ENCODE measurements around the gene FOXP3. TPM values are rescaled to one million over a fixed set of nuclear protein-coding genes. Genes with fewer than 3 reads are reported as not detected.

The FOXP3 gene
- total and polyA plus RNA-seq, 2 donors (not counting 1 experiment from before 2014, with no cell fraction given): under 0.01 TPM; not detected in 1

DNA sequence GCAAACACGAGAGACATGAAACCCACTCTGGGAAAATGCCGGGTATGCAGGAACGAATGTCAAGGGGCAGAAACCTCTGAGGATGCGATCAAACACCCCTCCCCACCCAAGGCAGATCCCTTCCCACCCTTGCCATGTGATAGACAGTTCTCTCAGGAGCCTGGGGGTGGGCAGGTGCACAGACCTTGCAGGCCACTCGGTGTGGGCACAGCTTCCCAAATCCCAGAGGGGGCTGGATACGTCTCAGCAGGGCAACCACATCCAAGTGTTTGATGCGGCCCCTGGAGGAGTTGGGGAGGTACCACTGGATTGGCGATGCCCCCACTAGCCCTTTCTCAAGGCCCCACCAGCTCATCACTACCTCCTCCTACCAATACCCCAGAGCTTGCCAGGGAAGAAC, 54.1 kb downstream of the FOXP3 start:
- Histone ChIP-seq H3K9ac (ENCODE audit: insufficient read depth, low read length) (no peak overlapping the region), H2AFZ (ENCODE audit: low read length) (no peak overlapping the region), H3K4me2 (ENCODE audit: extremely low read depth, insufficient read depth, low read length) (no peak overlapping the region), H3K4me1 (ENCODE audit: control insufficient read depth, extremely low read depth, insufficient read depth, low read length) (no peaks in the 10 kb centered on the region), H3K4me3 (replicated peaks in 1 of 4; ENCODE audit: control extremely low read depth in 1 of 4, insufficient read depth in 1 of 4, low read depth in 3 of 4, low read length in 4 of 4) (no peak overlapping the region), H3K27me3 (ENCODE audit: control insufficient read depth, insufficient read depth, low read length) (no peaks in the 10 kb centered on the region), H3K9me3 (ENCODE audit: control insufficient read depth, insufficient read depth, low read depth, low read length) (no peaks in the 10 kb centered on the region), H3K79me2 (ENCODE audit: control insufficient read depth, insufficient read depth, low read length) (no peaks in the 10 kb centered on the region), H3K27ac (ENCODE audit: insufficient read depth, low read length) (no peak overlapping the region), H4K20me1 (ENCODE audit: control insufficient read depth, extremely low read depth, insufficient read depth, low read length) (no peaks in the 10 kb centered on the region), H3K36me3 (ENCODE audit: control insufficient read depth, insufficient read depth, low read length) (no peaks in the 10 kb centered on the region)
- TF ChIP-seq EZH2 (IDR thresholded peaks at IDR 0.05; ENCODE audit: low read length, missing control alignments) (no peak), CTCF (conservative IDR thresholded peaks at IDR 0.05 in 1 of 2, IDR thresholded peaks at IDR 0.05 in 1 of 2; ENCODE audit: low read depth in 1 of 2, low read length in 2 of 2) (no peak)
- DNase-seq (ENCODE audit: low read depth in 2 of 2): no peak

GRCh38 chrX:49209434-49210251, 54.9 kb downstream of the FOXP3 start:
- no peak overlapping the region for H3K27ac ChIP-seq (ENCODE audit: insufficient read depth, low read length)
- no peak for DNase-seq (ENCODE audit: low read depth in 2 of 2)
- H3K36me3 ChIP-seq (ENCODE audit: control insufficient read depth, insufficient read depth, low read length): no peaks in the 10 kb centered on the region
- H3K9me3 ChIP-seq (ENCODE audit: control insufficient read depth, insufficient read depth, low read depth, low read length): no peaks in the 10 kb centered on the region
- H3K79me2 ChIP-seq (ENCODE audit: control insufficient read depth, insufficient read depth, low read length): no peaks in the 10 kb centered on the region
- H2AFZ ChIP-seq (ENCODE audit: low read length): no peak overlapping the region
- no peaks in the 10 kb centered on the region for H3K27me3 ChIP-seq (ENCODE audit: control insufficient read depth, insufficient read depth, low read length)
- H3K9ac ChIP-seq (ENCODE audit: insufficient read depth, low read length): no peak overlapping the region
- no peaks in the 10 kb centered on the region for H3K4me1 ChIP-seq (ENCODE audit: control insufficient read depth, extremely low read depth, insufficient read depth, low read length)
- TF ChIP-seq EZH2 (IDR thresholded peaks at IDR 0.05; ENCODE audit: low read length, missing control alignments) (no peak), CTCF (conservative IDR thresholded peaks at IDR 0.05 in 1 of 2, IDR thresholded peaks at IDR 0.05 in 1 of 2; ENCODE audit: low read depth in 1 of 2, low read length in 2 of 2) (no peak)
- H3K4me2 ChIP-seq (ENCODE audit: extremely low read depth, insufficient read depth, low read length): no peak overlapping the region
- no peak overlapping the region for H3K4me3 ChIP-seq (replicated peaks in 1 of 4; ENCODE audit: control extremely low read depth in 1 of 4, insufficient read depth in 1 of 4, low read depth in 3 of 4, low read length in 4 of 4)
- no peaks in the 10 kb centered on the region for H4K20me1 ChIP-seq (ENCODE audit: control insufficient read depth, extremely low read depth, insufficient read depth, low read length)

- Histone ChIP-seq H3K36me3 (ENCODE audit: control insufficient read depth, insufficient read depth, low read length) (no peaks in the 10 kb centered on the region), H3K4me3 (replicated peaks in 1 of 4; ENCODE audit: control extremely low read depth in 1 of 4, insufficient read depth in 1 of 4, low read depth in 3 of 4, low read length in 4 of 4) (no peak overlapping the region), H3K9ac (ENCODE audit: insufficient read depth, low read length) (no peak overlapping the region), H3K4me1 (ENCODE audit: control insufficient read depth, extremely low read depth, insufficient read depth, low read length) (no peaks in the 10 kb centered on the region), H3K27ac (ENCODE audit: insufficient read depth, low read length) (no peak overlapping the region), H3K27me3 (ENCODE audit: control insufficient read depth, insufficient read depth, low read length) (no peaks in the 10 kb centered on the region), H3K79me2 (ENCODE audit: control insufficient read depth, insufficient read depth, low read length) (no peaks in the 10 kb centered on the region), H3K9me3 (ENCODE audit: control insufficient read depth, insufficient read depth, low read depth, low read length) (no peaks in the 10 kb centered on the region), H3K4me2 (ENCODE audit: extremely low read depth, insufficient read depth, low read length) (no peak overlapping the region), H4K20me1 (ENCODE audit: control insufficient read depth, extremely low read depth, insufficient read depth, low read length) (no peaks in the 10 kb centered on the region), H2AFZ (ENCODE audit: low read length) (no peak overlapping the region)
- DNase-seq (ENCODE audit: low read depth in 2 of 2): no peak
- no peak for TF ChIP-seq CTCF (conservative IDR thresholded peaks at IDR 0.05 in 1 of 2, IDR thresholded peaks at IDR 0.05 in 1 of 2; ENCODE audit: low read depth in 1 of 2, low read length in 2 of 2)
- no peak for TF ChIP-seq EZH2 (IDR thresholded peaks at IDR 0.05; ENCODE audit: low read length, missing control alignments)
Observed at GRCh38 chrX:49208399-49208798, 56.1 kb downstream of the FOXP3 start.
